G401 (cell line): ENCODE results near the gene CROCC. TPM values are rescaled to one million over a fixed set of nuclear protein-coding genes. Genes with fewer than 3 reads are reported as not detected.
"Not testable (repeated sequence)": the region's sequence is repeated elsewhere in the genome, so short reads cannot be mapped to it uniquely, and the experiment has no call there.

Experiments
- DNase-seq: peaks from one replicate; pipeline ENCODE4 v3.0.0-alpha.2; 2015; ENCODE audit warnings: low spot score
- in situ Hi-C: cut with HindIII; loops from 2 replicates; pipeline ENCODE4 v1.10.0; 2016; ENCODE audit warnings: low sequenced_read_pairs, mixed read lengths
- total RNA-seq: library from RNA; depleted of rRNA; stranded (reverse); fragments of >200 nt; shearing (Covaris generic); gene quantifications from 2 replicates; pipeline ENCODE4 v1.2.3, GENCODE V29; 2014; rRNA removed

CROCC gene, protein sequence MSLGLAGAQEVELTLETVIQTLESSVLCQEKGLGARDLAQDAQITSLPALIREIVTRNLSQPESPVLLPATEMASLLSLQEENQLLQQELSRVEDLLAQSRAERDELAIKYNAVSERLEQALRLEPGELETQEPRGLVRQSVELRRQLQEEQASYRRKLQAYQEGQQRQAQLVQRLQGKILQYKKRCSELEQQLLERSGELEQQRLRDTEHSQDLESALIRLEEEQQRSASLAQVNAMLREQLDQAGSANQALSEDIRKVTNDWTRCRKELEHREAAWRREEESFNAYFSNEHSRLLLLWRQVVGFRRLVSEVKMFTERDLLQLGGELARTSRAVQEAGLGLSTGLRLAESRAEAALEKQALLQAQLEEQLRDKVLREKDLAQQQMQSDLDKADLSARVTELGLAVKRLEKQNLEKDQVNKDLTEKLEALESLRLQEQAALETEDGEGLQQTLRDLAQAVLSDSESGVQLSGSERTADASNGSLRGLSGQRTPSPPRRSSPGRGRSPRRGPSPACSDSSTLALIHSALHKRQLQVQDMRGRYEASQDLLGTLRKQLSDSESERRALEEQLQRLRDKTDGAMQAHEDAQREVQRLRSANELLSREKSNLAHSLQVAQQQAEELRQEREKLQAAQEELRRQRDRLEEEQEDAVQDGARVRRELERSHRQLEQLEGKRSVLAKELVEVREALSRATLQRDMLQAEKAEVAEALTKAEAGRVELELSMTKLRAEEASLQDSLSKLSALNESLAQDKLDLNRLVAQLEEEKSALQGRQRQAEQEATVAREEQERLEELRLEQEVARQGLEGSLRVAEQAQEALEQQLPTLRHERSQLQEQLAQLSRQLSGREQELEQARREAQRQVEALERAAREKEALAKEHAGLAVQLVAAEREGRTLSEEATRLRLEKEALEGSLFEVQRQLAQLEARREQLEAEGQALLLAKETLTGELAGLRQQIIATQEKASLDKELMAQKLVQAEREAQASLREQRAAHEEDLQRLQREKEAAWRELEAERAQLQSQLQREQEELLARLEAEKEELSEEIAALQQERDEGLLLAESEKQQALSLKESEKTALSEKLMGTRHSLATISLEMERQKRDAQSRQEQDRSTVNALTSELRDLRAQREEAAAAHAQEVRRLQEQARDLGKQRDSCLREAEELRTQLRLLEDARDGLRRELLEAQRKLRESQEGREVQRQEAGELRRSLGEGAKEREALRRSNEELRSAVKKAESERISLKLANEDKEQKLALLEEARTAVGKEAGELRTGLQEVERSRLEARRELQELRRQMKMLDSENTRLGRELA (N-terminal part only)
- total RNA-seq = 29.7 and 64.4 TPM in 2 replicates

GRCh38 chr1:16921391-16922185 is at the start of gene CROCC:
CROCC (plus strand) TSS chr1:16921931; CDS start chr1:16922019, 88 bp downstream.
- peak; percentile 78 for DNase-seq
- in situ Hi-C loops = no loop called here

DNA sequence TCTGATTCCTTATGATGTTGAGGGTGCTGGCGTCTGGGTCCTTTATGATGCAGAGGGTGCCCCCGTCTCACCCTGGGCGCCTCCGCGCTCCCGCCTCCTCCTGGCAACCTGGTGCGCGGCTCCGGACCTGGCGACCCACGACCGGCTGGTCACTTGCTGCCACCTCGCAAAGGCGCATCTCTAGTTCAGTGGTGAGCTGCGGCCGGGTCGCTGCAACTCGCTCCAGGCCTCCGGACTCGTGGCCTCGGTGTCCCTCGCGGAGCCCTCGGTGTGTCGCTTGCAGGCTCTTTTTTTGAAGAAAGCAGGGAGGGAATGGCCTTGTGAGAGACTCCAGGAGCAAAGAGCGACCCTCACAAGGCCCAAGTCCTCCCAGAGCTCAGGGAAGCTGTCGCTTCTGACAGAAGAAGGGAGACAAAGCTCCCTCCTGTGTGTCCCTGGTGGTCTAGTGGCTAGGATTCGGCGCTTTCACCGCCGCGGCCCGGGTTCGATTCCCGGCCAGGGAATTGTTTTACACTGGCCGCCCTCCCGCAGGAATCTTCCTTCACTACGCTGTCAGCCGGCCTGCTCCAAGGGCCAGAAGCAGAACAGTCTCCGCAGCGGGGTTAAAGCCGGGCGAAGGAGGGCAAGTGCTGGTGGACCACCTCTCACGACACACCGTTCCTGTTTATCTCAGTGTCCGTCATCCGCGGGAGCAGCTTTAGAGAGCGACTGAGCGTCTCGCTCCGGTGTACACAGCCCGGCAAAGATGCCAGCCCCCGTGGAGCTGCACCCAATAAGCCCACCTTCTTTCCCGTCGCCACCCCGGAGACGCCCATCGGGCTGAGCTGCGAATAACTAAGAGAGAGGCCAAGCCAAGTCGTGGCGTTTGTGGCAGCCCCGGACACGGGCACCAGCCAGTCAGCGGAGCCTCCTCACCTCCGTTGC is 49.3 kb upstream of the CROCC start:
- in situ Hi-C loops = not testable (repeated sequence)
- peak; percentile 85 for DNase-seq

GRCh38 chr1:16873076-16873879 is 48.5 kb upstream of the CROCC start:
- peak; percentile 36 for DNase-seq
- in situ Hi-C loops = not testable (repeated sequence)

- DNase-seq, in situ Hi-C loops: not testable (repeated sequence)
Measured at GRCh38 chr1:16874968-16875765, 46.6 kb upstream of the CROCC start.

DNA sequence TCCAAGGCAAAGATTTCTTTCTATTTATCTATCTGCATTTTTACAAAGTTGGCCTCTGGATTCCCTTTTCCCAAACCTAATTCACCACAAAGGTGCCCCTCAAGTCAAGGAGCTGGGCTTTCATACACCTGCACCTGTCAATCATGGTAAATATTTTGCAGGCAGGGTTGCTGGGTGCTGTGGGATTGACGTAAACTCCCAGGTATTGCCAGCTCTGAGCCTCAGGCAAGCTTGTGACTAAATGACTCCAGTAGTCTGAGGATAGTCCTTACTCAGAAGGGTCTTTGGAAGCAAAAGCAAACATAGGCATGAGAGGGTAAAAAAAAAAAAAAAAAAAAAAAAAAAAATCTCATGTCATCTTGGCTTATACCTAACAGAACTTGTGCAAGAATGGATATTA is 40.0 kb upstream of the CROCC start:
- DNase-seq, in situ Hi-C loops: not testable (repeated sequence)

- in situ Hi-C loops = no loop called here
- DNase-seq = no peak
Measured at GRCh38 chr1:16882986-16883385, 38.7 kb upstream of the CROCC start.

GRCh38 chr1:16884487-16884886 is 37.2 kb upstream of the CROCC start:
- in situ Hi-C loops, DNase-seq: not testable (repeated sequence)

DNA sequence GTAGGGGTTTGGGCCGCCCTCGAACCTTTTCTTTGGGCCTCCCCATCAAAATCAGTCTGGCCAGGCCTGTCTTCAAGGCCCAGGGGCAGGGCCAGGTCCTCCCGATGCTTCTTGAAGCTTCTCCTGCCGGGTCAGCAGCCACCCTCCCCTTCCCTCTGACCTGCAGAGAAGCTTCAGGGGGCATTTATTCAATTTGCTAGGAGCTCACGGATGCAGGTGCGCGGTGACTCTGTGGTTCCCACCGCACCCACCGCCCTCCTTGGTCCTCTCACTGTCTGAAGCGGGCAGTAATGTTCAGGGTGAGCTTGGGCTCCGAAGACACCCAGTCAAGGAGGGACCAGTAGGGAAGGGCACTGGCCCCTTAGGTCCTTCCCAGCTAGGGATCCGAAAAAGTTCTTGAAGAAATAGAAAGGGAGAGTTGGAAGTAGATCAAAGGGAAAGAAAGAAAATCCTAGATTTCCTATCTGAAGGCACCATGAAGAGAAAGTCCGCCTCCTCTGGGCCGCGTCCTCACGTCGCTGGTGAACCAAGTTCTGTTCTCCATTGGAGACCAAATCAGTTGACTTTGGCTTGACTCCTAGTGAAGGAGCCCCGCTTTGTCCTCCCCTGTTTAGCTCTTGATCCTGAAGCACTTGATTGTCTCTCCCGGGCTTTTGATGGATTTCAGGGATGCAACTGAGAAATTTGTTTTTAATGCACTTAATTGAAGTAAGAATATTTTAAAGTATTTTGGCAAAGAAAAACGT is 34.7 kb upstream of the CROCC start:
- DNase-seq = no peak
- in situ Hi-C loops = no loop called here

DNA sequence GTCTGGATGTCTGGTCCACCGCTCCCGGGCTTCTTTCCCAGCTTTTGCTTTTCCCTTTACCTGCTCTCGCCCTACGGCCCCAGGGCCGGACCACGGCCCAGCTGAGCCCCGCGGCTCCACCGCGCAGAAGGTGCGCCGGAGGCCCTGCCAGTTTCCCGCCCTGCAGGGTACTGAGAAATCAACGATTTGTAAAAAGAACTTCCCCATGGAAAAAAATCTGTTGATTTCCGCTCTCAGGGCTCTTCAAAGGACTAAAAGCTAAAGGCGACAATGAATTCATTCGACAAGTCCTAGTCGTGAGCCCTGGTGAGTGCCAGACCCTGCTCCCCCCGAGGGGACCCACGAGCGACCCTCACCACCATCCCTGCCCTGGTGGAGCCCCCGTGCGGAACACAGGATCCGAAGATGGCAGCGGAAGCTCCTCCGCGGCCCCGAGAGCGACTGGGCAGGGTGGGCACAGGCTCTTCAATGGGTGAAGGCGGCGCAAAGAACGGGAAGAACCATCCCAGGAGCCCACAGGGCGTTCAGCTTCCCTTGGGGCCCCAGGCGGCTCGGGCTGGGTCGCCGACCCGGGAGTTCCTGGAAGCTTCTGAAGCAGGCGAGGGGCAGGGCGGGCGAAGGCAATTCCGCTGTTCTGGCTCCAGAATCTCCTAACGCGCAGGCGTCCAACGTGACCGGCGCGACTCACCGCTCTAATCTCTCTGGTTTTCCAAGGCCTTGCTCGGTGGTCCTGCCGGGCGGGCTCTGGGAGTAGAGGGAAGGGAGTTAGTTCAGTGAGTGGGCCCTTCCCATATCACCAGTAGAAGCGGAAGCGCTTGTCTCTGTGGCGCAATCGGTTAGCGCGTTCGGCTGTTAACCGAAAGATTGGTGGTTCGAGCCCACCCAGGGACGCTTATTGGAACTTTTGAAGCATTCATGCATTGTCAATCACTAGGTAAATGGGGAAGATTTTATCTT is 32.6 kb upstream of the CROCC start:
- peak; percentile 83 for DNase-seq
- in situ Hi-C loops = no loop called here

- DNase-seq, in situ Hi-C loops: not testable (repeated sequence)
Measured at GRCh38 chr1:16890539-16891021, 31.2 kb upstream of the CROCC start.

DNA sequence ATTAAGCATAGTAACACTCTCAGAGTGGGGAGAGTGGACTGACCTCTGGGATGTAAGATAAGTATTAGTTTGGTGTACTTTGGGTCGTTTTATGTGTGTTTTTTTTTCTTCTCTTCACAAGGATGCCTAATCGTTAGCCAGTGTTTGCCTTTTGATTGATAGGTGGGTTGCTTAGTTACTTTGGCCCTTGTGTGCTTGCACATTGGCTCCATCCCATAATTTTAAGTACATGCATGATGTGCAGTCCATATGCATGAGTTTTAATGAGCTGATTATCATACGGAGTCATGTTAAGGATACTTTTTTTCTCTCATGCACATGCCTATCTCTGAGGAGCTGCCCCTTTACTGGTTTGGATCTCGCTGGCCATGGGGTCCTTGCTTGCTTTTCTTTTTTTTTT is 30.7 kb upstream of the CROCC start:
- DNase-seq, in situ Hi-C loops: not testable (repeated sequence)

- in situ Hi-C loops, DNase-seq: not testable (repeated sequence)
Measured at GRCh38 chr1:16892978-16893525, 28.7 kb upstream of the CROCC start.

GRCh38 chr1:16893796-16894195 is 27.9 kb upstream of the CROCC start:
- DNase-seq, in situ Hi-C loops: not testable (repeated sequence)

DNA sequence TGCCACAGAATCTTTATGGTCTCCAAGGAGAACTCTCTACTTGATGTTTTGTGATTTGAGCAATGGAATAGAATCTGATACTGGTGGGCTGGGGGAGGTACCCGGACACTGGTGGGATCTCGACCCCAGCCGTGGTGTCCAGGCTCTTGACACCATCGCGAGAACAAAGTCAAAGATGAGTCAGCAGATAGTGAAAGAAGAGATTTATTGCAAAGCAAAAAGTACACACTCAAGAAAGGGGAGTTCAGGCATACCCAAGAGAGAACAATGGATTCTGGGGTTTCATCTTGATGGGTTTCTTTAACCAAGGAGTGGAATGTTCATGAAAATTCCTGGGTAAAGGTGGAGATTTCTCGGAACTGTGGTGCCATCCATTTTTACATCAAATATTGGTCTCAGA is 27.4 kb upstream of the CROCC start:
- DNase-seq, in situ Hi-C loops: not testable (repeated sequence)
